ENCODE data around the gene ZFP36L1. TPM values are rescaled to one million over a fixed set of nuclear protein-coding genes. Genes with fewer than 3 reads are reported as not detected.

ZFP36L1 gene
- total RNA-seq, 1 donor from 2014 or later = 385 TPM

- H3K9me3 Mint-ChIP-seq (ENCODE audit: unreplicated experiment) = no peaks in the 10 kb centered on the region
- TF ChIP-seq CTCF (IDR thresholded peaks at IDR 0.05; ENCODE audit: unreplicated experiment) = no peak
- no peak for DNase-seq (ENCODE audit: low spot score)
- H3K27ac Mint-ChIP-seq (ENCODE audit: unreplicated experiment) = no peak overlapping the region
- peaks cover 7% of the 10 kb centered on the region for H3K36me3 Mint-ChIP-seq (ENCODE audit: low read depth, unreplicated experiment)
- peaks cover 3% of the 10 kb centered on the region for H3K27me3 Mint-ChIP-seq (ENCODE audit: unreplicated experiment)
- peaks cover 15% of the 10 kb centered on the region for H3K4me1 Mint-ChIP-seq (ENCODE audit: unreplicated experiment)
- no peak overlapping the region for H3K4me3 Mint-ChIP-seq (ENCODE audit: unreplicated experiment)
Observed at GRCh38 chr14:68801631-68802030, 8.8 kb upstream of the ZFP36L1 start.

DNA sequence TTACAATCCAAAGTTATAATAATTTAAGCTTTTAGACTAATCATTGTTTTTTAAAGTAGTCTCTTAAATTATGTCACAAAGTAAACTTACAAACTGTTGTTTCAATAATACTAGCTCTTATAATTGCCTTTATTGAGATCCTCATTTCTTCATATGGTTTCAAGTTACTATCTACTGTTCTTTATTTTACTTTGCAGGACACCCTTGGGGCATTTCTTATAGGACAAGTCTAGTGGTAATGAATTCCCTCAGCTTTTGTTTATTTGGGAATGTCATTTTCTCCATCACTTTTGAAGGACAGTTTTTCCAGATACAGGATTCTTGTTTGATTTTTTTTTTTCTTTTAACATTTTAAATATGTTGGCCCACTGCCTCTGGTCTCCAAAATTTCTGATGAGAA, 8.1 kb upstream of the ZFP36L1 start:
- H3K27ac Mint-ChIP-seq (ENCODE audit: unreplicated experiment) = no peak overlapping the region
- H3K36me3 Mint-ChIP-seq (ENCODE audit: low read depth, unreplicated experiment) = peaks cover 7% of the 10 kb centered on the region
- H3K27me3 Mint-ChIP-seq (ENCODE audit: unreplicated experiment) = peaks cover 3% of the 10 kb centered on the region
- no peak overlapping the region for H3K4me3 Mint-ChIP-seq (ENCODE audit: unreplicated experiment)
- no peak for TF ChIP-seq CTCF (IDR thresholded peaks at IDR 0.05; ENCODE audit: unreplicated experiment)
- peaks cover 17% of the 10 kb centered on the region for H3K4me1 Mint-ChIP-seq (ENCODE audit: unreplicated experiment)
- H3K9me3 Mint-ChIP-seq (ENCODE audit: unreplicated experiment) = no peaks in the 10 kb centered on the region
- no peak for DNase-seq (ENCODE audit: low spot score)

DNA sequence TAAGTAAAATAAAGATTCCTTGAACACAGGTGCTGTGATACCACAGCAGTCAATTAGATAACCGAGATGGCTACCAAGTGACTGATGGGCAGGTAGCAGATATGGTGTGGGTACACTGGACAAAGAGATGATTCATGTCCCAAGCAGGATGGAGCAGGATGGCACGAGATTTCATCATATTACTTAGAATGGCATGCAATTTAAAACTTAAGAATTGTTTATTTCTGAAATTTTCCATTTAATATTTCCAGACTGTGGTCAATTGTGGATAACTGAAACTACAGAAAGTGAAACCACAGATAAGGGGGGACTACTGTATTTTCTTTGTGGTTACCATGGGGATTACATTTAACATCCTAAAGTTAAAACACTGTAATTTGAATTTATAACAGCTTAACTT, 7.5 kb upstream of the ZFP36L1 start:
- Mint-ChIP-seq H3K27ac (ENCODE audit: unreplicated experiment) (no peak overlapping the region), H3K4me1 (ENCODE audit: unreplicated experiment) (peaks cover 17% of the 10 kb centered on the region), H3K36me3 (ENCODE audit: low read depth, unreplicated experiment) (peaks cover 2% of the 10 kb centered on the region), H3K27me3 (ENCODE audit: unreplicated experiment) (peaks cover 3% of the 10 kb centered on the region), H3K4me3 (ENCODE audit: unreplicated experiment) (no peak overlapping the region), H3K9me3 (ENCODE audit: unreplicated experiment) (no peaks in the 10 kb centered on the region)
- DNase-seq (ENCODE audit: low spot score) = no peak
- no peak for TF ChIP-seq CTCF (IDR thresholded peaks at IDR 0.05; ENCODE audit: unreplicated experiment)

- H3K27ac Mint-ChIP-seq (ENCODE audit: unreplicated experiment) = no peak overlapping the region
- H3K36me3 Mint-ChIP-seq (ENCODE audit: low read depth, unreplicated experiment) = no peaks in the 10 kb centered on the region
- H3K27me3 Mint-ChIP-seq (ENCODE audit: unreplicated experiment) = peaks cover 15% of the 10 kb centered on the region
- peaks cover 29% of the 10 kb centered on the region for H3K4me1 Mint-ChIP-seq (ENCODE audit: unreplicated experiment)
- TF ChIP-seq CTCF (IDR thresholded peaks at IDR 0.05; ENCODE audit: unreplicated experiment) = no peak
- H3K4me3 Mint-ChIP-seq (ENCODE audit: unreplicated experiment) = no peak overlapping the region
- no peak for DNase-seq (ENCODE audit: low spot score)
- H3K9me3 Mint-ChIP-seq (ENCODE audit: unreplicated experiment) = no peaks in the 10 kb centered on the region
Observed at GRCh38 chr14:68798621-68799020, 5.8 kb upstream of the ZFP36L1 start.

DNA sequence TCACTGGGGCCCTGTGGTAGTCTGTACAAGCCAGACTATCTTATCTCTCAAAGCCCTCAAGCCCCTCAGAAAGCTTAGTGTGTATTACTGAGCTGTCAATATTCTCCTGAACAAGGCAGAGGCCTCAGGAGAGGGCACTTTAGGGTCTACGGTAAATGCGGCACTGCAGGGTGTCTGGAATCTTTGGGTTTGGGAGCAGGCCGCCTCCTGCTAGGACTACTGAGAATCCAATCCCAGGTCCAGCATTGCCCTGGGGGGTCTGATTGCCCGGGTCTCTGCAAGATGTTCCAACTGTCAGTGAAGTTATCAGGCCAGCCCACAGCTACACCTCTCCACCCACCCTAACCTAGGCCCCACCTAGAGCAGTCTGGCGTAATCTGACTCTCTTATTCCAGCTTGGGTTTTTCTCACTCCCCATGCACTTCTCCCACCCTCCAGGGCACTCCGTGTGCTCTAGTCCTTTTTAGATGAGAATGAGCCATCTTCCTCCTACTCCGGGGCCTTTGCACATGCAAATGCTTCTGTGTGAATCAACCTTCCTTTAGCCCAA, 4.3 kb upstream of the ZFP36L1 start:
- Mint-ChIP-seq H3K4me3 (ENCODE audit: unreplicated experiment) (peak overlapping the region; percentile 1), H3K4me1 (ENCODE audit: unreplicated experiment) (peaks cover 38% of the 10 kb centered on the region), H3K27me3 (ENCODE audit: unreplicated experiment) (peaks cover 26% of the 10 kb centered on the region), H3K36me3 (ENCODE audit: low read depth, unreplicated experiment) (peaks cover 8% of the 10 kb centered on the region), H3K27ac (ENCODE audit: unreplicated experiment) (peak overlapping the region; percentile 33), H3K9me3 (ENCODE audit: unreplicated experiment) (no peaks in the 10 kb centered on the region)
- TF ChIP-seq CTCF (IDR thresholded peaks at IDR 0.05; ENCODE audit: unreplicated experiment) = no peak
- DNase-seq (ENCODE audit: low spot score) = no peak

All from endothelial cell (in vitro differentiated cells).